GM23338 (cell line): ENCODE data around the gene CSF2. TPM values are rescaled to one million over a fixed set of nuclear protein-coding genes. Genes with fewer than 3 reads are reported as not detected.

Source experiments
- ATAC-seq: fragments of 200-7000 bp; cut with Tn5 transposase; 3 replicates; pipeline ENCODE4 v1.9.1; 2020
- DNase-seq: peaks from one replicate; pipeline ENCODE4 v3.0.0-alpha.2; 2015; ENCODE audit warnings: low spot score
- H2AFZ ChIP-seq: fragments of 200-600 bp; sonication (generic); 2 replicates; pipeline ENCODE4 v1.8.0; 2016; ENCODE audit warnings: antibody characterized with exemption, mild to moderate bottlenecking, moderate library complexity
- H3F3A ChIP-seq: fragments of 200-600 bp; sonication (generic); replicated peaks from 2 replicates; pipeline ENCODE4 v1.8.0; 2017; ENCODE audit warnings: antibody characterized with exemption, mixed run types, low read depth
- H3K27ac ChIP-seq: fragments of 200-600 bp; sonication (generic); 2 replicates; pipeline ENCODE4 v1.6.1; 2016; ENCODE audit warnings: low read depth
- H3K27me3 ChIP-seq: fragments of 200-600 bp; sonication (generic); 2 replicates; pipeline ENCODE4 v1.8.0; 2016; ENCODE audit warnings: mild to moderate bottlenecking, mixed run types, moderate library complexity; ENCODE audit not compliant: insufficient read depth
- H3K36me3 ChIP-seq: fragments of 200-600 bp; sonication (generic); 2 replicates; pipeline ENCODE4 v1.8.0; 2016; ENCODE audit warnings: mild to moderate bottlenecking; ENCODE audit not compliant: insufficient read depth
- H3K4me1 ChIP-seq: fragments of 200-600 bp; sonication (generic); 2 replicates; pipeline ENCODE4 v1.8.0; 2016; ENCODE audit warnings: mild to moderate bottlenecking, moderate library complexity; ENCODE audit not compliant: insufficient read depth
- H3K4me2 ChIP-seq: fragments of 200-600 bp; sonication (generic); 2 replicates; pipeline ENCODE4 v1.7.1; 2017; ENCODE audit warnings: mixed run types
- H3K4me3 ChIP-seq: fragments of 200-600 bp; sonication (generic); 2 replicates; pipeline ENCODE4 v1.6.1; 2016; ENCODE audit warnings: mixed run types
- H3K79me2 ChIP-seq: fragments of 200-600 bp; sonication (generic); replicated peaks from 2 replicates; pipeline ENCODE4 v1.8.0; 2017; ENCODE audit warnings: mild to moderate bottlenecking; ENCODE audit not compliant: insufficient read depth
- H3K9me2 ChIP-seq: fragments of 200-600 bp; sonication (generic); 2 replicates; pipeline ENCODE4 v1.8.0; 2017; ENCODE audit not compliant: insufficient read depth
- H4K20me1 ChIP-seq: fragments of 200-600 bp; sonication (generic); replicated peaks from 2 replicates; pipeline ENCODE4 v1.8.0; 2017; ENCODE audit warnings: mild to moderate bottlenecking; ENCODE audit not compliant: insufficient read depth
- H3K27ac Mint-ChIP-seq: 2 replicates; pipeline ENCODE4 v1.8.0; 2020; ENCODE audit warnings: inconsistent platforms, mild to moderate bottlenecking, moderate library complexity, mixed read lengths
- H3K27me3 Mint-ChIP-seq: 3 replicates; pipeline ENCODE4 v1.8.0; 2022; ENCODE audit warnings: low read depth, mild to moderate bottlenecking, moderate library complexity, mixed read lengths, inconsistent platforms; ENCODE audit not compliant: insufficient read depth, poor library complexity
- H3K36me3 Mint-ChIP-seq: 3 replicates; pipeline ENCODE4 v1.8.0; 2021; ENCODE audit warnings: low read depth, mild to moderate bottlenecking, inconsistent platforms, moderate library complexity, mixed read lengths
- H3K4me1 Mint-ChIP-seq: 3 replicates; pipeline ENCODE4 v1.8.0; 2020; ENCODE audit warnings: mild to moderate bottlenecking, inconsistent platforms, mixed read lengths
- H3K4me3 Mint-ChIP-seq: 3 replicates; pipeline ENCODE4 v1.8.0; 2021; ENCODE audit warnings: moderate library complexity, mild to moderate bottlenecking, inconsistent platforms, mixed read lengths
- H3K9me3 Mint-ChIP-seq: 3 replicates; pipeline ENCODE4 v1.8.0; 2020; ENCODE audit warnings: moderate library complexity, mild to moderate bottlenecking, inconsistent platforms, mixed read lengths
- CREB1 ChIP-seq: fragments of 250-450 bp; sonication (Bioruptor Pico); IDR thresholded peaks from 2 replicates; pipeline ENCODE4 v1.5.0; 2020; ENCODE audit warnings: low read depth, mild to moderate bottlenecking, moderate library complexity
- CTCF ChIP-seq, 2 experiments: fragments of 200-600 bp in 1 of 2; sonication (generic) in 1 of 2; conservative IDR thresholded peaks; 2 replicates each; pipeline versions ENCODE4 v1.5.1 to v1.6.1; 2016 to 2017; ENCODE audit warnings: antibody characterized with exemption in 2 of 2, low read depth in 2 of 2, mild to moderate bottlenecking in 2 of 2, moderate library complexity in 1 of 2
- ETS1 ChIP-seq: IDR thresholded peaks from 2 replicates; pipeline ENCODE4 v1.6.1; 2016; ENCODE audit warnings: antibody characterized with exemption
- EZH2 ChIP-seq: fragments of 200-600 bp; sonication (generic); IDR thresholded peaks from one replicate; pipeline ENCODE4 v1.8.0; 2017; ENCODE audit warnings: antibody characterized with exemption, mild to moderate bottlenecking, low read depth; ENCODE audit not compliant: unreplicated experiment
- EZH2phosphoT487 ChIP-seq: fragments of 200-600 bp; sonication (generic); IDR thresholded peaks from one replicate; pipeline ENCODE4 v1.8.1; 2018; ENCODE audit warnings: antibody characterized with exemption; ENCODE audit not compliant: unreplicated experiment
- JUNB ChIP-seq: IDR thresholded peaks from one replicate; pipeline ENCODE4 v1.6.1; 2016; ENCODE audit warnings: antibody characterized with exemption; ENCODE audit not compliant: unreplicated experiment
- NANOG ChIP-seq: IDR thresholded peaks from 2 replicates; pipeline ENCODE4 v1.6.1; 2016; ENCODE audit warnings: antibody characterized with exemption, borderline replicate concordance
- POLR2AphosphoS5 ChIP-seq: IDR thresholded peaks from 2 replicates; pipeline ENCODE4 v1.6.1; 2016; ENCODE audit warnings: antibody characterized with exemption, low read depth
- REST ChIP-seq: IDR thresholded peaks from one replicate; pipeline ENCODE4 v1.6.1; 2018; ENCODE audit warnings: antibody characterized with exemption; ENCODE audit not compliant: unreplicated experiment
- STAT1 ChIP-seq: IDR thresholded peaks from one replicate; pipeline ENCODE4 v1.6.1; 2016; ENCODE audit warnings: antibody characterized with exemption; ENCODE audit not compliant: unreplicated experiment
- ZNF114 ChIP-seq: fragments of 250-450 bp; sonication (Bioruptor Pico); IDR thresholded peaks from 2 replicates; pipeline ENCODE4 v1.5.0; 2020; ENCODE audit warnings: mild to moderate bottlenecking, moderate library complexity
- ZNF331 ChIP-seq: fragments of 250-450 bp; sonication (Bioruptor Pico); IDR thresholded peaks from 2 replicates; pipeline ENCODE4 v1.5.0; 2020; ENCODE audit warnings: low read depth, mild to moderate bottlenecking, moderate library complexity
- ZNF462 ChIP-seq: fragments of 250-450 bp; sonication (Bioruptor Pico); IDR thresholded peaks from 2 replicates; pipeline ENCODE4 v1.5.0; 2020; ENCODE audit warnings: mild to moderate bottlenecking, moderate library complexity
- polyA plus RNA-seq: library from polyadenylated mRNA; unstranded; fragments of >200 nt; fragmentation: Nextera tagmentation; extraction: Ambion mirVana; gene quantifications from 2 replicates; pipeline ENCODE4 v1.2.1, GENCODE V29; 2016
- total RNA-seq: library from RNA; depleted of rRNA; stranded (reverse); fragments of >200 nt; shearing (Covaris generic); gene quantifications from 2 replicates; pipeline ENCODE4 v1.2.3, GENCODE V29; 2014

CSF2 gene
- total and polyA plus RNA-seq, 2 experiments from 2014 or later: not detected

GRCh38 chr5:132027027-132027426 is 46.6 kb upstream of the CSF2 start:
- Mint-ChIP-seq H3K36me3 (no peaks in the 10 kb centered on the region), H3K27ac (no peak overlapping the region), H3K4me3 (no peak overlapping the region), H3K27me3 (peaks cover 3% of the 10 kb centered on the region), H3K9me3 (no peaks in the 10 kb centered on the region), H3K4me1 (no peaks in the 10 kb centered on the region)
- Histone ChIP-seq H3K36me3 (no peaks in the 10 kb centered on the region), H3K4me3 (no peak overlapping the region), H4K20me1 (no peaks in the 10 kb centered on the region), H3K9me2 (0 out of 2 replicates have a peak, but pooled peaks cover 7% of the 10 kb centered on the region), H3K4me2 (no peak overlapping the region), H3K4me1 (no peaks in the 10 kb centered on the region), H3K27me3 (no peaks in the 10 kb centered on the region), H3K27ac (no peak overlapping the region), H3K79me2 (no peaks in the 10 kb centered on the region), H3F3A (no peaks in the 10 kb centered on the region), H2AFZ (no peak overlapping the region)
- ATAC-seq (no peak), DNase-seq (no peak)
- TF ChIP-seq CREB1 (CRISPR knock-in tag): no peak
- TF ChIP-seq CTCF (conservative IDR thresholded peaks at IDR 0.05; ENCODE audit: low read depth in 2 of 2): no peak
- no peak for TF ChIP-seq ZNF331
- no peak for TF ChIP-seq ZNF462 (CRISPR knock-in tag)
- TF ChIP-seq NANOG: no peak
- TF ChIP-seq REST: no peak
- TF ChIP-seq EZH2phosphoT487: no peak
- no peak for TF ChIP-seq ZNF114 (CRISPR knock-in tag)
- no peak for TF ChIP-seq ETS1
- TF ChIP-seq EZH2: no peak
- TF ChIP-seq JUNB: no peak
- no peak for TF ChIP-seq POLR2AphosphoS5
- no peak for TF ChIP-seq STAT1
